ENCODE results near the gene HNRNPA2B1.
"Not testable (repeated sequence)": the region's sequence is repeated elsewhere in the genome, so short reads cannot be mapped to it uniquely, and the experiment has no call there.

Gene HNRNPA2B1

GRCh38 chr7:26184281-26185101, 16.1 kb downstream of the HNRNPA2B1 start:
- DNase-seq (ENCODE audit: low read depth), result not testable (repeated sequence)

GRCh38 chr7:26183545-26184280, 16.8 kb downstream of the HNRNPA2B1 start:
- no peak for DNase-seq (ENCODE audit: low read depth)

GRCh38 chr7:26182706-26183105, 17.8 kb downstream of the HNRNPA2B1 start:
- no peak for DNase-seq (ENCODE audit: low read depth)

- DNase-seq (ENCODE audit: low read depth), result no peak
Observed at GRCh38 chr7:26182283-26182682, 18.3 kb downstream of the HNRNPA2B1 start.

- no peak for DNase-seq (ENCODE audit: low read depth)
Observed at GRCh38 chr7:26181474-26182227, 18.9 kb downstream of the HNRNPA2B1 start.

- no peak for DNase-seq (ENCODE audit: low read depth)
Observed at GRCh38 chr7:26180792-26181198, 19.8 kb downstream of the HNRNPA2B1 start.

GRCh38 chr7:26179826-26180497, 20.6 kb downstream of the HNRNPA2B1 start:
- DNase-seq (ENCODE audit: low read depth), result no peak

GRCh38 chr7:26179422-26179821, 21.1 kb downstream of the HNRNPA2B1 start:
- DNase-seq (ENCODE audit: low read depth), result no peak

- DNase-seq (ENCODE audit: low read depth), result no peak
Observed at GRCh38 chr7:26178272-26178960, 22.1 kb downstream of the HNRNPA2B1 start.

- DNase-seq (ENCODE audit: low read depth), result not testable (repeated sequence)
Observed at GRCh38 chr7:26177269-26177668, 23.3 kb downstream of the HNRNPA2B1 start.

GRCh38 chr7:26176696-26177095, 23.9 kb downstream of the HNRNPA2B1 start:
- DNase-seq (ENCODE audit: low read depth), result not testable (repeated sequence)

GRCh38 chr7:26175903-26176302, 24.6 kb downstream of the HNRNPA2B1 start:
- not testable (repeated sequence) for DNase-seq (ENCODE audit: low read depth)

- DNase-seq (ENCODE audit: low read depth), result no peak
Observed at GRCh38 chr7:26172048-26172447, 28.5 kb downstream of the HNRNPA2B1 start.

- no peak for DNase-seq (ENCODE audit: low read depth)
Observed at GRCh38 chr7:26171601-26172000, 28.9 kb downstream of the HNRNPA2B1 start.

- DNase-seq (ENCODE audit: low read depth), result no peak
Observed at GRCh38 chr7:26170663-26171062, 29.9 kb downstream of the HNRNPA2B1 start.

- DNase-seq (ENCODE audit: low read depth), result no peak
Observed at GRCh38 chr7:26169271-26169670, 31.3 kb downstream of the HNRNPA2B1 start.

GRCh38 chr7:26168458-26169023, 32.0 kb downstream of the HNRNPA2B1 start:
- no peak for DNase-seq (ENCODE audit: low read depth)

GRCh38 chr7:26167303-26167934, 33.1 kb downstream of the HNRNPA2B1 start:
- DNase-seq (ENCODE audit: low read depth), result no peak

- no peak for DNase-seq (ENCODE audit: low read depth)
Observed at GRCh38 chr7:26166684-26167266, 33.8 kb downstream of the HNRNPA2B1 start.
